HEK293 (cell line): ENCODE results near the gene DNAJB1.
A peak's percentile ranks its signal among the peaks of the same experiment; 100 is the strongest.

Experiments
- CTCF ChIA-PET: fragments of 350-600 bp; formaldehyde crosslinking; extraction: SDS; loops from one replicate; lab custom pipeline; 2021; ENCODE audit warnings: antibody characterized with exemption; lab: Yijun Ruan, JAX
- POLR2A ChIA-PET: fragments of 300-600 bp; formaldehyde crosslinking; extraction: SDS; loops from one replicate; lab custom pipeline; 2020; ENCODE audit warnings: antibody characterized with exemption, inconsistent platforms; lab: Yijun Ruan, JAX
- H3K27ac ChIP-seq: fragments of 200-500 bp; sonication (Bioruptor generic); 2 replicates; pipeline ENCODE4 v1.5.1; 2014; ENCODE audit warnings: low read depth, low read length, control low read depth, inconsistent platforms; ENCODE audit errors: extremely low read depth
- H3K36me3 ChIP-seq, 2 experiments: fragments of 200-500 bp in 1 of 2; sonication (Bioruptor generic) in 1 of 2; 1 replicate in 1 of 2; 2 replicates in 1 of 2; pipeline ENCODE4 v1.5.1; 2014 to 2017; ENCODE audit warnings: inconsistent platforms in 2 of 2, low read length in 2 of 2; ENCODE audit not compliant: control insufficient read depth in 2 of 2, insufficient read depth in 1 of 2
- H3K4me1 ChIP-seq: fragments of 200-500 bp; sonication (Bioruptor generic); 2 replicates; pipeline ENCODE4 v1.5.1; 2014; ENCODE audit warnings: mild to moderate bottlenecking, low read length, inconsistent platforms; ENCODE audit not compliant: control insufficient read depth, insufficient read depth
- H3K4me3 ChIP-seq: 2 replicates; pipeline ENCODE4 v1.5.1; 2011; ENCODE audit warnings: low read depth, mild to moderate bottlenecking, control low read depth, low read length, moderate library complexity
- H3K9me3 ChIP-seq: fragments of 200-500 bp; sonication (Bioruptor generic); 2 replicates; pipeline ENCODE4 v1.5.1; 2014; ENCODE audit warnings: low read depth, low read length, inconsistent platforms; ENCODE audit not compliant: control insufficient read depth, insufficient read depth
- GLIS2 ChIP-seq: fragments of 450-650 bp; formaldehyde crosslinking; IDR thresholded peaks from 2 replicates; pipeline ENCODE4 v1.5.1; 2016; ENCODE audit warnings: missing biosample characterization, missing genetic modification characterization
- INSM2 ChIP-seq: fragments of 450-650 bp; formaldehyde crosslinking; IDR thresholded peaks from 2 replicates; pipeline ENCODE4 v1.5.1; 2016; ENCODE audit warnings: missing biosample characterization, missing genetic modification characterization
- KLF7 ChIP-seq: fragments of 450-650 bp; formaldehyde crosslinking; IDR thresholded peaks from 2 replicates; pipeline ENCODE4 v1.5.1; 2016; ENCODE audit warnings: missing biosample characterization, missing genetic modification characterization, borderline replicate concordance
- PATZ1 ChIP-seq: fragments of 450-650 bp; formaldehyde crosslinking; IDR thresholded peaks from 2 replicates; pipeline ENCODE4 v1.5.1; 2016; ENCODE audit warnings: missing biosample characterization, missing genetic modification characterization
- PRDM1 ChIP-seq: fragments of 450-650 bp; formaldehyde crosslinking; IDR thresholded peaks from 2 replicates; pipeline ENCODE4; 2016; ENCODE audit warnings: missing biosample characterization, missing genetic modification characterization
- PRDM4 ChIP-seq: fragments of 450-650 bp; formaldehyde crosslinking; IDR thresholded peaks from 2 replicates; pipeline ENCODE4 v1.5.1; 2017; ENCODE audit warnings: missing biosample characterization, missing genetic modification characterization
- YY1 ChIP-seq: fragments of 450-650 bp; formaldehyde crosslinking; IDR thresholded peaks from 2 replicates; pipeline ENCODE4 v1.5.1; 2018; ENCODE audit warnings: missing biosample characterization, missing genetic modification characterization
- ZNF132 ChIP-seq: fragments of 450-650 bp; formaldehyde crosslinking; IDR thresholded peaks from 2 replicates; pipeline ENCODE4 v1.5.1; 2017; ENCODE audit warnings: missing biosample characterization, missing genetic modification characterization, borderline replicate concordance
- ZNF266 ChIP-seq: fragments of 450-650 bp; formaldehyde crosslinking; IDR thresholded peaks from 2 replicates; pipeline ENCODE4 v1.5.1; 2016; ENCODE audit warnings: missing biosample characterization, missing genetic modification characterization, low read depth
- ZNF335 ChIP-seq: fragments of 450-650 bp; formaldehyde crosslinking; conservative IDR thresholded peaks from 2 replicates; pipeline ENCODE4 v1.5.1; 2016; ENCODE audit warnings: missing biosample characterization, missing genetic modification characterization
- ZNF394 ChIP-seq: fragments of 450-650 bp; formaldehyde crosslinking; IDR thresholded peaks from 2 replicates; pipeline ENCODE4 v1.5.1; 2016; ENCODE audit warnings: missing biosample characterization, missing genetic modification characterization, mild to moderate bottlenecking, moderate library complexity, borderline replicate concordance
- ZNF416 ChIP-seq: fragments of 450-650 bp; formaldehyde crosslinking; IDR thresholded peaks from 2 replicates; pipeline ENCODE4 v1.5.1; 2016; ENCODE audit warnings: missing biosample characterization, missing genetic modification characterization
- ZNF555 ChIP-seq: fragments of 450-650 bp; formaldehyde crosslinking; conservative IDR thresholded peaks from 2 replicates; pipeline ENCODE4 v1.5.1; 2017; ENCODE audit warnings: missing biosample characterization, mild to moderate bottlenecking, missing genetic modification characterization, inconsistent platforms
- ZNF629 ChIP-seq: fragments of 450-650 bp; formaldehyde crosslinking; IDR thresholded peaks from 2 replicates; pipeline ENCODE4 v1.5.1; 2017; ENCODE audit warnings: missing biosample characterization, missing genetic modification characterization
- ZNF660 ChIP-seq: fragments of 450-650 bp; IDR thresholded peaks from 2 replicates; pipeline ENCODE4 v1.5.1; 2018; ENCODE audit warnings: missing biosample characterization, mild to moderate bottlenecking, missing genetic modification characterization
- ZNF664 ChIP-seq: fragments of 450-650 bp; formaldehyde crosslinking; IDR thresholded peaks from 2 replicates; pipeline ENCODE4 v1.5.1; 2016; ENCODE audit warnings: missing biosample characterization, missing genetic modification characterization
- ZNF776 ChIP-seq: fragments of 450-650 bp; formaldehyde crosslinking; IDR thresholded peaks from 2 replicates; pipeline ENCODE4 v1.5.0; 2017; ENCODE audit warnings: missing biosample characterization, missing genetic modification characterization, borderline replicate concordance
- ZNF837 ChIP-seq: fragments of 450-650 bp; formaldehyde crosslinking; IDR thresholded peaks from 2 replicates; pipeline ENCODE4 v1.5.1; 2016; ENCODE audit warnings: missing biosample characterization, missing genetic modification characterization
- ZSCAN18 ChIP-seq: fragments of 450-650 bp; formaldehyde crosslinking; IDR thresholded peaks from 2 replicates; pipeline ENCODE4 v1.5.1; 2016; ENCODE audit warnings: missing biosample characterization, missing genetic modification characterization
- ZSCAN23 ChIP-seq: fragments of 450-650 bp; formaldehyde crosslinking; IDR thresholded peaks from 2 replicates; pipeline ENCODE4 v1.5.1; 2016; ENCODE audit warnings: missing biosample characterization, missing genetic modification characterization
- ZSCAN5A ChIP-seq: fragments of 450-650 bp; formaldehyde crosslinking; IDR thresholded peaks from 2 replicates; pipeline ENCODE4 v1.5.1; 2016; ENCODE audit warnings: missing biosample characterization, missing genetic modification characterization

DNAJB1 gene

GRCh38 chr19:14507704-14508542 is 10.3 kb downstream of the DNAJB1 start:
- H3K27ac ChIP-seq: no peak overlapping the region
- H3K36me3 ChIP-seq: no peaks in the 10 kb centered on the region
- POLR2A ChIA-PET: interaction anchor here (1.9 to 5.5 kb wide), 2 partner anchors 10 to 371 kb away, joined by 4 to 48 read pairs; partner anchors contain the start of genes ASF1B and DNAJB1
- no peak overlapping the region for H3K4me3 ChIP-seq
- no peaks in the 10 kb centered on the region; the same call in 1 of the 2 replicates for H3K4me1 ChIP-seq
- no peaks in the 10 kb centered on the region for H3K9me3 ChIP-seq
- TF ChIP-seq ZNF776 (no peak), ZNF132 (tag by site-specific recombination) (no peak), ZNF394 (tag by site-specific recombination) (0 out of 2 replicates have a peak, but pooled peaks have one; percentile 8), ZNF837 (tag by site-specific recombination) (no peak), PRDM4 (tag by site-specific recombination) (no peak), ZNF266 (tag by site-specific recombination) (no peak), PATZ1 (tag by site-specific recombination) (0 out of 2 replicates have a peak, but pooled peaks have one; percentile 35), PRDM1 (tag by site-specific recombination) (peak; percentile 70), ZNF629 (tag by site-specific recombination) (peak; percentile 57; the same call in 1 of the 2 replicates), KLF7 (tag by site-specific recombination) (0 out of 2 replicates have a peak, but pooled peaks have one; percentile 22), ZNF664 (tag by site-specific recombination) (peak; percentile 5; the same call in 1 of the 2 replicates), ZNF416 (tag by site-specific recombination) (no peak)
- CTCF ChIA-PET: interaction anchor here (0.7 to 4.7 kb wide), 3 partner anchors 17 to 64 kb away, joined by 5 to 37 read pairs (median 5); partner anchors contain the start of gene NDUFB7

- POLR2A ChIA-PET: interaction anchor here (1.2 to 5.5 kb wide), 5 partner anchors 9 to 369 kb away, joined by 3 to 48 read pairs (median 5); partner anchors contain the start of genes ASF1B, DNAJB1 and GIPC1
- H3K4me1 ChIP-seq: no peaks in the 10 kb centered on the region; the same call in 1 of the 2 replicates
- H3K36me3 ChIP-seq: no peaks in the 10 kb centered on the region
- peak overlapping the region; percentile 53 for H3K27ac ChIP-seq
- H3K4me3 ChIP-seq: no peak overlapping the region
- H3K9me3 ChIP-seq: no peaks in the 10 kb centered on the region
- CTCF ChIA-PET: interaction anchor here (0.6 to 4.7 kb wide), 14 partner anchors 8 to 617 kb away, joined by 3 to 37 read pairs (median 4); partner anchors contain the start of genes DNAJB1, GIPC1 and NDUFB7
- TF ChIP-seq INSM2 (tag by site-specific recombination) (no peak), ZSCAN23 (no peak), ZNF660 (tag by site-specific recombination) (peak; percentile 97), ZSCAN18 (tag by site-specific recombination) (no peak), ZSCAN5A (no peak), ZNF335 (tag by site-specific recombination) (peak; percentile 66), YY1 (tag by site-specific recombination) (no peak), GLIS2 (tag by site-specific recombination) (peak; percentile 61), ZNF555 (tag by site-specific recombination) (no peak)
Measured at GRCh38 chr19:14505488-14506239, 12.5 kb downstream of the DNAJB1 start.
